Measurements from ENCODE around the gene INPP5E.

GRCh38 chr9:136483589-136484152 lies 44.0 kb upstream of the INPP5E start:
- TF ChIP-seq, protein P1, sequence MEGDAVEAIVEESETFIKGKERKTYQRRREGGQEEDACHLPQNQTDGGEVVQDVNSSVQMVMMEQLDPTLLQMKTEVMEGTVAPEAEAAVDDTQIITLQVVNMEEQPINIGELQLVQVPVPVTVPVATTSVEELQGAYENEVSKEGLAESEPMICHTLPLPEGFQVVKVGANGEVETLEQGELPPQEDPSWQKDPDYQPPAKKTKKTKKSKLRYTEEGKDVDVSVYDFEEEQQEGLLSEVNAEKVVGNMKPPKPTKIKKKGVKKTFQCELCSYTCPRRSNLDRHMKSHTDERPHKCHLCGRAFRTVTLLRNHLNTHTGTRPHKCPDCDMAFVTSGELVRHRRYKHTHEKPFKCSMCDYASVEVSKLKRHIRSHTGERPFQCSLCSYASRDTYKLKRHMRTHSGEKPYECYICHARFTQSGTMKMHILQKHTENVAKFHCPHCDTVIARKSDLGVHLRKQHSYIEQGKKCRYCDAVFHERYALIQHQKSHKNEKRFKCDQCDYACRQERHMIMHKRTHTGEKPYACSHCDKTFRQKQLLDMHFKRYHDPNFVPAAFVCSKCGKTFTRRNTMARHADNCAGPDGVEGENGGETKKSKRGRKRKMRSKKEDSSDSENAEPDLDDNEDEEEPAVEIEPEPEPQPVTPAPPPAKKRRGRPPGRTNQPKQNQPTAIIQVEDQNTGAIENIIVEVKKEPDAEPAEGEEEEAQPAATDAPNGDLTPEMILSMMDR (conservative IDR thresholded peaks at IDR 0.05; ENCODE audit: low read length), result no peak
- TF ChIP-seq EZH2phosphoT487 (IDR thresholded peaks at IDR 0.05; ENCODE audit: borderline replicate concordance, low read depth, low read length), result no peak

Data from OCI-LY7 (cell line).